Frontal cortex (tissue), 4 donors: Measurements from ENCODE around the gene MSANTD3. TPM values are rescaled to one million over a fixed set of nuclear protein-coding genes. Genes with fewer than 3 reads are reported as not detected.

Source experiments
- DNase-seq, 2 donors: peaks; one replicate each; pipeline ENCODE4 v3.0.0; 2012; ENCODE audit warnings: low spot score in 2 of 2
- FAIRE-seq: peaks from 2 replicates; lab custom pipeline; 2012; peaks lifted over from hg19 to GRCh38; lab: Jason Lieb, UNC
- total RNA-seq: library from RNA; depleted of rRNA; stranded (reverse); fragments of >200 nt; gene quantifications from one replicate; pipeline ENCODE4 v1.2.3, GENCODE V29; 2014
- donor health status: control.
- donor health status: control.
- donor health status: control.

Gene MSANTD3
- total RNA-seq, 1 donor from 2014 or later: 75.4 TPM

GRCh38 chr9:100492952-100493351, 66.0 kb downstream of the MSANTD3 start:
- FAIRE-seq (no peak), DNase-seq (no peak)

GRCh38 chr9:100498592-100498991, 71.6 kb downstream of the MSANTD3 start:
- DNase-seq (no peak), FAIRE-seq (no peak)

- FAIRE-seq (no peak), DNase-seq (no peak)
Observed at GRCh38 chr9:100499460-100499859, 72.5 kb downstream of the MSANTD3 start.

- FAIRE-seq (no peak), DNase-seq (no peak)
Observed at GRCh38 chr9:100499866-100500265, 72.9 kb downstream of the MSANTD3 start.

Other genes with a start within 250 kb of the MSANTD3 start
- 55.0 TPM for gene TEX10, start 74.2 kb upstream of the MSANTD3 start, total RNA-seq
- 53.0 TPM for gene TMEFF1, start 46.0 kb downstream of the MSANTD3 start, total RNA-seq
- gene CAVIN4, start 150.9 kb downstream of the MSANTD3 start, total RNA-seq: 14.7 TPM